GM21360 (cell line): ENCODE measurements around the gene AMPD3.

Experiments used
- ATAC-seq: cut with Tn5 transposase; IDR thresholded peaks from one replicate; pipeline ENCODE4 v1.9.1; 2021; ENCODE audit warnings: mild to moderate bottlenecking, moderate library complexity; ENCODE audit not compliant: unreplicated experiment

AMPD3 gene

DNA sequence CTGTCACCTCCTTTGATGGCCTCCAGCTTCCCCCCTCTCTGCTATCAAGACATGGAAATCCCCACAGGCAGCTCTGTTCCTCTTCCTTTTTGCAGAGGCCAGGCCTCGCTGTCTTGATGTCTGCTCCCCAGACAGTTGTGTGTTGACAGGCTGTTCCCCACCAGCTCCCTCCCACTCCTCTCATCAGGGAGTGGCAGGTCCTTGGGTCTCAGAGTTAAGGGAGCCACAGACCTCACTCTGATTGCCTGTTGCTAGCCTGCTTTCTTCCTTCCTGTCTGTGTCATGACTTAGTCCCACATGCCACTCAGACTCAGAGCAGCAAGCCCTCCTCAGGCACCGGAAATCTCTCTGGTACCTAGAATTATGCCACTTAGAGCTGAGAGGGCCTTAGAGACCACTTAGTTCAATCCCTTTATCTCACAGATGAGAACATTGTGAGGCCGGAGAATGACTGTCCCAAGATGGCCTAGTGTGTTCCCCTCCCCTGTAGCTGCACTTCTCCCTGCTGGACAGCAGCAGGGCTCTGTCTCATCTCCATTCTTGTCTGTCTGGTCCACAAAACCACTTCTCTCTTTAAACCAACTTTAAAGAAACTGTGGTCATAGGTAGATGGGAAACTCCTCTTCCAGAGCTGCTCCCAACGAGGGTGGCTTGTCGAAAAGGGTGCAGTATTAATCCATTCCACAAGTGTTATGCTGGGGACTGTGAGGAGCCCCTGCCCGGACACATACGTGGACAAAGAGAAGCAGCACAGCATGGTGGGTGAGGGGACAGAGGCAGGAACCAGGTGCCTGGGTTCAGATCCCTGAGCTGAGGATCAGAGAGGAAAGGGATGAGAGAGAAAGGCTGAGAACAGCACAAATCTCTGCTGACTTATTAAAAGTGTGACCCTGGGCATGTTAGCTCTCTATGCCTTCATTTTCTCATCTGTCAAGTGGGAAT is 4.2 kb downstream of the AMPD3 start:
- peak; percentile 53 for ATAC-seq

DNA sequence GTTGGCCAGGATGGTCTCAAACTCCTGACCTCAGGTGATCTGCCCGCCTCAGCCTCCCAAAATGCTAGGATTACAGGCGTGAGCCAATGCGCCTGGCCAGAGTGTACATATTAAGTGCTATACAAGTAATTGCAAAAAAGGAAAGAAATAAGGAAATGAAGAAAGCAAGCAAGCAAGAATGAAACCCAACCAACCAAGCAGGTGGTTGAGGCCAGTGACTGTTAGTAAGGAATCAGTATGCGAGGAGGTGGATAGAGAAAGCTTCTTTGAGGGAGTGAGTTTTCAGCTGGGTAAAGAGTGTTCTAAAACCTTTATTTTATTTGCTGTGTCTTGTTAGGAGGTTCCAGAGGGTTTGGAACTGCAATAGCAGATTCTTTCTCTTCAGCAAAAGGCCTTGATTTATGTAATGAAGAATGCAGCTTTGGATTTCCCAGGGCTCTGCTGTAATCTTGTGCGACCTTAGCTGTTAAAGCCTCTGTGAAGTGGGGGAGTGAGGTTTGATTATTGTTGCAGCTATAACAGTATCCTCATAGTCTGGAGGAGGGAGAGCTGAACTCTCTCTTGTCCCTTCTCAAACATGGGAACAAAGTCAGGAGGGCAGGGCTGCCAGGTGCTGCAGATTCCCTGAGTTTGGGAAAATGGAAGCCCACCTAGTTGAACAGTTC is 5.7 kb downstream of the AMPD3 start:
- ATAC-seq, result peak; percentile 30

DNA sequence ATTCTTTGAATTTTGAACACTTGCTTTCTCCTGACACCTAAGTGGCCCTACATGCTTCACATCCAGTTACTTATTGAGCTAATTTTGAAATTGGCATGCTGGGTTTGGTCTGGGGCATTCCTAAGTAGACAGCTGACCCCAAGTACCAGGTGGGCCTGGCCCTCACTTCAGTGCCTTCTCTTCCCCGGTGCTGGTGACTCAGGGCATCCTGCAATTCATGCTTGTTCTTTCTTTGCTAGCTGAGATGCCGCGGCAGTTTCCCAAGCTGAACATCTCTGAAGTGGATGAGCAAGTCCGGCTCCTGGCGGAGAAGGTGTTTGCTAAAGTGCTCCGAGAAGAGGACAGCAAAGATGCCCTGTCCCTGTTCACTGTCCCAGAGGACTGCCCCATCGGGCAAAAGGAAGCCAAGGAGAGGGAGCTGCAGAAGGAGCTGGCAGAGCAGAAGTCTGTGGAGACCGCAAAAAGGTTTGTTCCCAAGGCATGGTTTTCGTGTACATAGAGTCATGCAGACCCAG is 6.3 kb downstream of the AMPD3 start:
- no peak for ATAC-seq

DNA sequence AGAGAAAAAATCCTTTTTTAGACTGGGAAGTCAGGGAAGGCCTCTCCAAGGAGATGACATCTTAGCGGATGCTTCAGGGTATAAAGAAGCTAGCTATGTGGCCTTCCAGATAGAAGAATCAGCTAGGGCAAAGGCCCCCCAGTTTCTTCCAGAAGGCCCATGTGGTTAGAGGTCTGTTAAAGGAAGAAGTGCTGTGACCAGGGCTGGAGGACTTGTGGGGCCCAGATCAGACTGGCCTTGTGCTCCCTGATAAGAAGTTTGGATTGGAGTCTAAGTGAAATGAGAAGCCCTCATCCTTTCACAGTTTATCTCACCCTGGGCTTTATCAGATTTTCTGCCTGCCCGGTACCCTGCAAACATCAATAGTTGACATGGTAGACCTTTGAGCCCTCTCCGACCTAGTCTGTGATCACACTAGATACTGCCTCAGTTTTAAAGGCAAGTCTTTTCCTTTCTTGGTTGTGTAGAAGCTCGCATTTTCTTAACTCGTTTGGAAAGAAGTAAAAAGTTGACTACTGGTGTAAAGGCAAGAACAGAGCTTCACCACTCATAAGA is 7.8 kb downstream of the AMPD3 start:
- ATAC-seq, result no peak

DNA sequence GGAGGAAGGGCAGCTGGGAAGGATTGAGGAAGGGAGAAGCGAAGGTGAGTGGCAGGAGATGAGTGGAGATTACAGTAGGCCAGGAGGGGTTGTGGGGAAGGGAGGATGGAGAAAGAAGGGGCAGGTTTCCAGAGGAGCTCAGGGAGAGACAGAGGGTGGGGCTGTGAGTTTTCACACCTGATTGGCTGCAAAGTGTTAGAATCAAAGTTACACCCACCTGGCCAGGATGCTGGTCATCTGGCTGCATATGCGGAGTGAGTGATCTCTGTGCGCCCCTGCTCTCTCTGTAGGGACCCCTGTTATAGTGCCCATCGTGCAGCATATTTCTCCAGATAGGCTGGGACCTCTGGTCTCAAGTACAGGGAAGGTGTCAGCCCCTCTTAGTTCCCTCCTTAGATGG is 18.3 kb downstream of the AMPD3 start:
- ATAC-seq, result no peak

DNA sequence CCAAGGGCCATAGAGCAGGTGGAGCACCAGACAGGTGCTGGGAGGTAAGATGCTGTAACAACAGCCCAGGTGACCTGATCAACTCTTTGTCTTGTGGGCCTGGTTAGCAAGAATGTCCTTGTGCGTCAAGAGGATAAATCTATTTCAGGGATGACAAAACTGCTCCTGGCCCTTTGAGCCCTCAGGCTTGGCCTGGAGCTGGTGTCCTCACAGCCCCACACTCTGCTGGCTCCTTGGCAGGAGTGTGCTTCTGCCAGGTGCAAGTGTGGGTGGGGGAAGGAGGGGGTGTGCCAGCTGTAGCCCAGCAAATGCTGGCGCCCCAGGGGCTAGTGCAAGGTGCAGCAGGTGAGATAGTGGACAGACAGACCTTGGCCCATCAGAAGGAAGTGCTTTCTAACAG is 19.5 kb downstream of the AMPD3 start:
- no peak for ATAC-seq

DNA sequence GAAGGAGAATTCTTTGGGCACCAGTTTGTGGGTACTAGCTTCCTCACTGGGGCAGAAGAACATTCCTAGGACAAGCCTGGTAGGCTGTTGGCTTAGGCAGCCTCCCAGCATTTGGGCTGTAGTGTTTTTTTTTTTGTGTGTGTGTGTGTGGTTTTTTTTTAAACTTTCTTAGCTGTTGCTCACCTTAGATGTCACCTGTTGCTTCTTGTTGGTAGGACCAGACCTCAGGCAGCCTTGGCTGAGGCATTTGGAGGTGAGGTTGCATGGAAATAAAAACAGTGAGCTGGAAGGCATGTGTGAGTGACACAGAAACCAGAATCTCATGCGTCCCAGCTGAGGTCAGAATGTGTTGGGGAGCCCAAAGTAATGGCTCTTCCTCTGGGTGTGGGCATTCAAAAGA is 21.3 kb downstream of the AMPD3 start:
- ATAC-seq, result no peak

DNA sequence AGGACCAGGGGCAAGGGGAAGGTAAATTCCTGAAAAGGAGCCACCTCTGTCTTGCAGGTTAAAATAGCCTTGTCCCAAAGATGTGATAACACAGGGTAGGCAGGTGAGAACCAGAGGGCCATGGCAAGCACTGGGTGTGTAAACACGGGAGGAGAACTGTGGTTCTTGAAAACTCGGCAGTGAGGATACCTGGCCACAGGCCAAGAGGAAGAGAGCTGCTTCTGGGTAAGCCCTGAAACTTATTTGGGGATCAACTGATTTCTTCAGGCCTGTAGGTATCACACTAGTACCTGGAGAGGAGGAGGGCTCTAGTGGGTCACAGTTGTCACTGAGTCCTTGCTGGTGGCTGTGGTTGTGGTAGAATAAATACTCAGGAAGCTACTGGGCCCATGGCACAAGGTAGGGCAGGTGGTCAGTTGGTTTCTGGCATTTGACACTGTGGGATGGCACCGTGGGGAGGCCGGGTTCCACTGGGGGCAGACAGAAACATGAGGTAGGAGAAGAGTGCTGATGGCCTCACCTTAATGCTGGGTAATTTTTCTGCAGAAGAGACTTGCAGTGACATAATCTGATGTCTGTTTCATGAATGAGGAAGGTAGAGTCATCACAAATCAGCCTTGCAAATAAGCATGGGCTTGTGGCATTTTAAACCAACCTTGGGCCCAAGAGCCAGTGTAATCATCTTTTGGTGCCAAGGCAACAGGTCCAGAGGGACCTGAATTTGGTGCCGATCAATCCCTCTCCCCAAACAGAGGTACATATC is 22.0 kb downstream of the AMPD3 start:
- no peak for ATAC-seq

DNA sequence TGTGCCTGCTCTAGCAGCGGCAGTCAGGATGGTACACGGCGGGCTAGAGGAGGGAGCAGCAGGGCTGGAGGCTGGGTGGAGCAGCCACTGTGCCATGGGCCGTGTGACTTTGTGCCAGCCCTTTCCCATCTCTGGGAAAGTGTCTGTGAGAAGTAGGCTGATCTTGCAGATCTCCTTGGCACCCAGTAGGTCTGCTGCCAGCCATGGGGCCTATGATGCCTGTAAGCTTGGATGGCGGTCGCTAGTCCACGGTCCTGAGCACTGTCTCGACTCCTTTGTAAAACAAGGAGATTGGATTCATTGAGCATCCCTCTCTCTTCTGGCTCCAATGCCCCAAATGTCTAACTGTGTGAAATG is 22.6 kb downstream of the AMPD3 start:
- ATAC-seq, result no peak

DNA sequence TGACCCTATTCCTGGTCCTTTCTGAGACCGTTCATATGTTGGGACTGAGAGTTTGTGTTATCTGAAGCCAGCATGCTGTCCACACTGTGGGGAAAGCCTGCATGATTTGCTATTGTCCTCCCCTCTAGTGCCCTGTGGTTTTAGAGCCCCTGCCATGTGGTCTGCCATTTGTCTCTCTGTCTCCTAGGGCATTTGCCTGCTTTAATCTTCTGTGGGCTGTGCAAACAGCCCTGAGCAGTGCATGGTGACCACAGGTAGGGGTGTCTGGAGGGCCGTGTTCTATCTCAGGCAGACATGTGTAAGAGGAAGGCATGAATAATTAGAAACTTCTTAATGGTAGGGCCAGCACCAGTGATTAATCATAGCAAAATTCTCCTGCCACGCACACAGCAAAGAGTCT is 23.0 kb downstream of the AMPD3 start:
- no peak for ATAC-seq

DNA sequence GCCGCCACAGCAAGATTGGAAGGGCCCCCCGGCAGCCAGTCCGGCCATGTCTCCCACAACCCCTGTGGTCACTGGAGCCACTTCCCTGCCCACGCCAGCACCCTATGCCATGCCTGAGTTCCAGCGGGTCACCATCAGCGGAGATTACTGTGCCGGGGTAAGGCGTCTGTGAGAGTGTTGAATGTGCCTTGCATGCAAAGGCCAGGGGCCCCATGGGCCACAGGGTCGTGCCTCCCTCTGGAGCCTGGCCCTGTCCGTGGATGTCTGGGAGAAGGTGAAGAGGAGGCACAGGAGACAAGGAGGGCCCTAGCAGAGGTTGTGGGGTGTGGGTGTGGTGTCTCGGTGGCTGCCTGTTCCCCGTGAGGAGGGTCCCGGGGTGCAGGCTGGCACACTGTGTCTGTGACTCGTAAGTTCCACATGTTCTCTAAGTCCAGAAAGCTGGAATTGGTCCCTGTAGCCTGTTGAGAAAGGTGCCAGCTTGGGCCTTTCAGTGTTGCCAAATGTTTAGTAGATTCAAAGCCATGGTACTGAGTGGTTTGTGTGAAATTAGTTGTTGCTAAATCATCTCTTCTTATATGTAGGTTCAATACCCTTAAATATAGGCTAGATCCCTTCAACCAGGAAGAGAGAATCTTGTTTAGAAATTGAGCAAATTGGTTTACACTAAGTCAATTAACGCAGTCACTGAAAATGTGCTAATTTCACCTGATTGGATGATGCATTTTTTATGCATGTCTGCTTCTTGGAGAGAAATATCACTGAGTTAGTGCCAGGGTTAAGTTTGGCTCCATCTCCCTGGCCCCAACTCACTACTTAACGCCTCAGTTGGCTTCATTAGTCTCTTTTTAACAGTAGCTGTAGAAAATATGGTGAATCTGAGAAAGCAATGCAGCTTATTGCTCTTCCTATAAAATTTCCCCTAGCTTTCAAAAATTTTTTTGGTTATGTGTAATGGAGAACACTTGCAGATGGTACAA is 23.8 kb downstream of the AMPD3 start:
- no peak for ATAC-seq

DNA sequence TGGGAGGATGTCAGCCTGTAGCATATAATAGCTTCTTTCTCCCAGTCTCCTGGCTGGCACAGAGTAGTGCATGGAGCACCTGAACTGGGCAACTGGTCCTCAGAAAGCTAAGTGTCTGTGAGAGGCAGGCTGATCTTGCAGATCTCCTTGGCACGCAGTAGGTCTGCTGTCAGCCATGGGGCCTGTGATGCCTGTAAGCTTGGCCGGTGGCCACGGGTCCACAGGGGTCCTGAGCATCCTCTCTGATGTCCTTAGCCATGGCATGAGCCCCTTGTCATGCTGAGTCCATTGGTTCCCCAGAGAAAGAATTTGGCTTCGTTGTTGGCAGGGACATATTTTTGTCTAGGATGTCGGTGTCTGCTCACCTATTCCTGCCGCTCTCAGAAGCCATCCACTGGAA is 25.0 kb downstream of the AMPD3 start:
- ATAC-seq, result no peak

DNA sequence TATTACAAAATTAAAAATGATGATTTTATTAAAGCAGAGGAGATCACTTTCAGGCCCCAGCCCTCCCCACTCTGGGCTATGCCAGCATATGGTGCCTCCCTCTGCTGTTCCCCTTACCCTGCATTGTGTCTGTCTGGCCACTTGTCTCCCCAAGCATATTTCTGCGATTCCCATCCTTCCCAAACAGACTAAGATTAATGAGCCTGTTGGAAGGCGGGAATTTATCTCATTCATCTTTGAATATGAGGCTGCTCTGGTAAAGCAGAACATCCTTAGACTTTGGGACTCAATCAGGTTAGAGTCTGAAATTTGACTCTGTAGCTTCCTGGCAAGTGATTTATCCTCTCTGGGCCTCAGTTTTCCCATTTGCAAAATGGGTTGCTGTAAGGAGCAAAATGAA is 25.7 kb downstream of the AMPD3 start:
- no peak for ATAC-seq

DNA sequence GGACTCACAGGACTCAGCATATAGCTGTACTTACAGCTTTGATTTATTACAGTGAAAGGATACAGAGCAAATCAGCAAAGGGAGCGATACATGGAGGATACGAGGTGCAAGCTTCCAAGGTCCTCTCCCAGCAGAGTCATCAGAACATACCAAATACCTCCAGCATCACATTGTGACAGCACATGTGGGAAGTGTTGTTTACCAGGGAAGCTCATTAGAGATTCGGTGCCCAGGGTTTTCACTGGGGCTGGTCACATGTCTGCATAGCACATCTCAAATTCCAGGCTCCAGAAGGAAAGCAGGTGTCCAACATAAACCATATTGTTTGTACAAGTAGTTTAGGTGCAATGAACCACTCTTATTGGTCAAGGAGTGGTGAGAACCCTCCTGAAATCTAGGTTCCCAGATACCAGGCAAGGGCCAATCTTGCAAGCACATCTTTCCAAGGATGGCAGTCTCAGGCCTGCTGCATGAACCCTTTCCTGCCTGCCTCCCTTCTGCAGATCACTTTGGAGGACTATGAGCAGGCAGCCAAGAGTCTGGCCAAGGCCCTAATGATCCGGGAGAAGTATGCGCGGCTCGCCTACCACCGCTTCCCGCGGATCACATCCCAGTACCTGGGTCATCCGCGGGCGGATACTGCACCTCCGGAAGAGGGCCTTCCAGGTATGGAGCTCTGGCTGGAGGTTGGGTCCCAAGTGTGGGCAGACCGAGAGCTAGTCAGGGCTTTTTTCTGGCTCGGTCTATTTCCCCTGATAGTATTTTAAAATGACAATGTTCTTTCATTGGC is 26.7 kb downstream of the AMPD3 start:
- ATAC-seq, result no peak

DNA sequence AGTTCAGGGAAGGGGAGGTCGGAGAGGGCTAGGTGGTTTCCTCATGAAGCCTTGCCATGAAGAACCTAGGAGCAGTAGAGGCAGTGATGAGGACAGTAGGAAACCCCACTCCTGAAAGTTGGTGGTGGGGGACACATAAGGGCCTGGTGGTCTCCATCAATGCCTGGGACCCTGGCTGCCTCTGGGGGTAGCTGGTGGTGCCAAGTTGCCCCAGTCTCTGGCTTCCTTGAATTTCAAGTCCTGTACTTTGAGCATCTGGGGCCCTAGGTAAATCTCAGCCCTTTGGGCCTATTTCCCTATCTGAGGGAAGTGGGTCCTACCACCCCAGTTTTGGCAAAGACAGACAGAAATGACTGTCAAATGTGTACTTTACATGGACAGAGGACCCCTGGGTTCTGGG is 28.1 kb downstream of the AMPD3 start:
- no peak for ATAC-seq

DNA sequence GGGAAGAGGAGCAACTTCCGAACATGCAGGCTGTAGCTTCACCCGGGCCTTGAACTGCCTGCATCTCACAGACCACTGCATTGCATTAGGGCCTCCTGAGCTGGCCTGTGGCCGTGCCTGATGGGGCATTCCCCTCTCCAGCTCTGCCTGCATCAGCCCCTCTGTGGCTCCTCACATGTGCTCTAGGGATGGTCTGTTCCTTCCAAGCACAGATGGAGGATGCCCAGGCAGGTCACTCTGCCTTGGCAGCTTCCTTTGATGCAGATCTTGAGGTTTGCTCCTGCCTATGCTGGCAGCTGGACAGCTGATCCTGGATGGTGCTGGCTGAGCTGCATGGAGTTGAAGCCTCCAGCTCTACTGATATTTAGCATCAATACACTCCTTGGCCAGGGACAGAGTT is 28.5 kb downstream of the AMPD3 start:
- ATAC-seq, result no peak

DNA sequence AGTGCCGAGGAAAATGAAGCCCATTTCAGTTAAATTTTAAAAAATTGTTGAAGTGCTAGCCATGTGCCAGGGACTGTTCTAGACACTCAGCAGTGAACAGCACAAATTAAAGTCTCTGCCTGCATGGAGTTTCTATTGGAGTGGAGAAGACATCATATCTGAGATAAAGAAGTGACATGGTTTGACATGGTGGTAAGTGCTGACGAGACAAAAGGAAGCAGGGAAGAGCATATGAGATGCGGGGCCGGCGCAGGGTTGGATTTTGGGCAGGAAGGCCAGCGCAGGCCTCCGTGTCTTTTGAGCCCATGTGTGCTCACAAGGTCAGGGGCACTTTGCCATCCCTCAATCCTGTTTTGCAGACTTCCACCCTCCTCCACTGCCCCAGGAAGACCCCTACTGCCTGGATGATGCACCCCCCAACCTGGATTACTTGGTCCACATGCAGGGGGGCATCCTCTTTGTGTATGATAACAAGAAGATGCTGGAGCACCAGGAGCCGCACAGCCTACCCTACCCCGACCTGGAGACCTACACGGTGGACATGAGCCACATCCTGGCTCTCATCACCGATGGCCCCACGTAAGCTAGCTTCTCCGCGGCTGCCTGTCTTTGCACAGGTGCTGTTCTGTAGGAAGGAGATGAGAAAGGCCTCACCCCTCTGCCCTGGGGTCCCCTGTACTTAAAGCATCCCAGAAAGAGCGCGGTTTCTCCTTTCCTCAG is 29.6 kb downstream of the AMPD3 start:
- ATAC-seq, result no peak

DNA sequence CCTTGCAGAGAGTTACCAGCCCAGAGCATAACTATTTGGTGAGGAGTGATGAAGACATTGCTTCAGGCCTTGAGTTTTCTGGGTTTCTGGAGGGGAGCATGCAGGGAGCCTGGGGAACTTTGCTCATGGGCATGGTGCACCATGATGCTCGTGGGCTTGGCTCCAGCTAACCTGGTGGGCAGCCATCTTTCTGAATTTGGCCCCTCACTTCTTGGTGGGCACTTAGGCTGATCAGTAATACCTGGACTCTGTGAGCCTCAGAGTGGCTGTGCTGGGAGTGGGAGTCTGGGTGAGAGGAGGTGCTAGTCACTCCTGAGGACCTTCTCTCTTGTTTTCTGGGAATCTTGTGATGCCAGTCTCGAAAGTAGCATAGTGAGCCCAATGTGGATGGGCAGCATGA is 30.6 kb downstream of the AMPD3 start:
- no peak for ATAC-seq
